M059J (cell line): ENCODE data around the gene TOPAZ1. TPM values are rescaled to one million over a fixed set of nuclear protein-coding genes. Genes with fewer than 3 reads are reported as not detected.

ENCODE experiments used
- DNase-seq: peaks from one replicate; pipeline ENCODE4 v3.0.0-alpha.2; 2012; ENCODE audit warnings: low read depth
- total RNA-seq: library from RNA; depleted of rRNA; stranded (reverse); fragments of >200 nt; shearing (Covaris generic); gene quantifications from 2 replicates; pipeline ENCODE4 v1.2.3, GENCODE V29; 2014

Gene TOPAZ1
- total RNA-seq, 1 experiment from 2014 or later = not detected

- DNase-seq = no peak
These were observed 1.0 kb downstream of the TOPAZ1 start for GRCh38 chr3:44242721-44243120.

- no peak for DNase-seq
These were observed 6.5 kb downstream of the TOPAZ1 start for GRCh38 chr3:44248152-44248551.

GRCh38 chr3:44252332-44252959, 10.8 kb downstream of the TOPAZ1 start:
- no peak for DNase-seq

- no peak for DNase-seq
These were observed 17.7 kb downstream of the TOPAZ1 start for GRCh38 chr3:44259404-44259803.

GRCh38 chr3:44264146-44264545, 22.5 kb downstream of the TOPAZ1 start:
- no peak for DNase-seq

DNA sequence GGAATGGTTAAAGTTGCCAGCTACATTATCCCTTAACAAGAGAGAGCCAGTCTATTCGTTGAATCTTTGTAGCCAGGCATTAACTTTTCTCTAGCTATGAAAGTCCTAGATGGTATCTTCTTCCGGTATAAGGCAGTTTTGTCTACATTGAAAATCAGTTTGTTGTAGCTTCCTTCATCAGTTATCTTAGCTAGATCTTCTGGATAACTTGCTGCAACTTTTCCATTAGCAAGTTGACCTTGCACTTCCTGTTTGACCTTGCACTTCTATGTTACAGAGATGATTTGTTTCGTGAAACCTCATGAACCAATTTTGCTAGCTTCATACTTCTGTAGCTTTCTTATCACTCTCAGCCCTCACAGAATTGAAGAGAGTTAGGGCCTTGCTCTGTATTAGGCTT, 24.1 kb downstream of the TOPAZ1 start:
- DNase-seq = peak; percentile 0

GRCh38 chr3:44272191-44272590, 30.5 kb downstream of the TOPAZ1 start:
- no peak for DNase-seq

- DNase-seq = no peak
These were observed 36.2 kb downstream of the TOPAZ1 start for GRCh38 chr3:44277925-44278324.

- DNase-seq = no peak
These were observed 38.4 kb downstream of the TOPAZ1 start for GRCh38 chr3:44280077-44280476.

DNA sequence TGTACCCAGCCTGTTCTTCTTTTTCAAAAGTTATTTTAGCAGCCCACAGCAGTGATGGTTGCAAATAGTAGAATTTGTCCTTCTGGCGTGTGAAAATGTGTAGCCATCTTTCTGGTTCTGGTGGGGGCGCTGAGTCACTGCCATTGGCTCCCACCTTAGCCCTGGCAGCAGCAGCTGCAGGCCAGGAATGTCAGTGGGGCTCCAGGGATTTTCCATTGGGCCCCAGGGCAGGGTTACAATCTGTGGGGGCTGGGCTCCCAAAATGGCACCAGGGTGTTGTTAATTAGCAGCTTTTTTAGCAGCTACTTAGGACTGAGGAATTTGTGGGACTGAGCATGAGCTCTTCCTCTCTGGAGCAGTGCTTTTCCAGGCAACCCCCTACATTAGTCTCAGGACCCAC, 38.9 kb downstream of the TOPAZ1 start:
- no peak for DNase-seq

DNA sequence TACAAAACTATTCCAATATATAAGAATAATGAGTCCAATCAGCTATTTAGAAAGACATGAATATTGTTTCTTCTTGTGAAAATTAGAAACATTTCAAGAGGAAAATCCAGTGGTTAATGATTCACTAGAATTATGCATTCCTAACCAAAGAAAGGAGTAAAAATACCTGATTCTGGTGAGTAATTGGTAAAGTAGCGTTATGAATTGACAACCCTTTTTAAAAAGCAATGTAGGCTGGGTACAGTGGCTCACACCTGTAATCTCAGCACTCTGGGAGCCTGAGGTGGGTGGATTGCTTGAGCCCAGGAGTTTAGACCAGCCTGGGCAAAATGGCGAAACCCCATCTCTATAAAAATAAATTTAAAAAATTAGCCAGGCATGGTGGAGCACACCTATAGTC, 43.3 kb downstream of the TOPAZ1 start:
- peak; percentile 4 for DNase-seq

DNA sequence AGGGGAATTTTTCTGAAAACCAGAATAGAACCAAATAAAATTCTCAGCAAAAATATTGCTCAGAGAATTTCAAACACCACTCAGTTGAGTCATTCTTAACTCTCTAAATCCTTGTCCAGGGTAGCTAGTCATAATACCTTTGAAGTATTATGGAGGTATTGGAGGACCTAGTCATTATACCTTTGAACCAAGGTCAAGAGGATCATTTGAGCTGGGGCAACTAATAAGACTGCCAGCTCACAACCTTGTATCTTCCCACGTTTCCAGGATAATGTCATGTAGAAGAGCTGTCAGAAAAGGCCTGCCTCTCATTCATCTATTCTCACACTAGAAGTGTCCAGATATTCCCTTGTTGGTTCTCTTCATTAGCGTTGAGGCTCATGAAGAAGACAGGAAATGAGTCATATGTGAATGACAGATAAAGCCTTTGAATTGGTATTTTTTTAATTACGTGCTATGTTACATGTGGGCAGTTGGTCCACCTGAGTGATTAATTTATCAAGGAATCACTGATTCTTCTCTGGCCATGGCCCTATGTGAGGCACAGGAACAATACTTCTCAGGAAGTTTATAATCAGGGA, 48.3 kb downstream of the TOPAZ1 start:
- peak; percentile 1 for DNase-seq

- no peak for DNase-seq
These were observed 50.6 kb downstream of the TOPAZ1 start for GRCh38 chr3:44292276-44292675.

DNA sequence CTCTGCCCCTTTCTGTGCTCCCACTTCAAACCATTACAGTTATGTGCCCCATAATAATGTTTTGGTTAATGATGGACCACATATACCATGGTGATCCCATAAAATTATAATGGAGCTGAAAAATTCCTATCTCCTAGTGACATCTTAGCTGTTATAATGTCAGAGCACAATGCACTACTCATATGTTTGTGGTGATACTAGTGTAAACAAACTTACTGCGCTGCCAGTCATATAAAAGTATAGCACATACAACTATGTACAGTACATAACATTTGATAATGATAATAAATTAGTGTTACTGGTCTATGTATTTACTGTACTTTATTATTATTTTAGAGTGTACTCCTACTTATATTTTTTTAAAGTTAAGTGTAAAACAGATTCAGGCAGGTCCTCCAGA, 51.3 kb downstream of the TOPAZ1 start:
- no peak for DNase-seq

DNA sequence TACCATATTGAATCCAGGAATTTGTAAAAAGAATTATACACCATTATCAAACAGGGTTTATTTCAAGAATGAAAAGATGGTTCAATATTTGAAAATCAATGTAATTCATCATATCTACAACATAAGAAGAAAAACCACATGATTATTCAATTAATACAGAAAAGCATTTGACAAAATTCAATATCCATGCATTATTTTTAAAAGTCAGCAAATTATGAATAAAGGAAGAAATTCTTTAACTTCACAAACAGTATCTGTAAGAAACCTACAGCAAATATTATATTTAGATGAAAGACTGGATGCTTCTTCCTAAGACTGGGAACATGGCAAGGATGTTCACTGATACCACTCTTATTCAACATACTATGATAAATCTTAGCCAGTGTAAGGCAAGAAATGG, 55.6 kb downstream of the TOPAZ1 start:
- DNase-seq = no peak

DNA sequence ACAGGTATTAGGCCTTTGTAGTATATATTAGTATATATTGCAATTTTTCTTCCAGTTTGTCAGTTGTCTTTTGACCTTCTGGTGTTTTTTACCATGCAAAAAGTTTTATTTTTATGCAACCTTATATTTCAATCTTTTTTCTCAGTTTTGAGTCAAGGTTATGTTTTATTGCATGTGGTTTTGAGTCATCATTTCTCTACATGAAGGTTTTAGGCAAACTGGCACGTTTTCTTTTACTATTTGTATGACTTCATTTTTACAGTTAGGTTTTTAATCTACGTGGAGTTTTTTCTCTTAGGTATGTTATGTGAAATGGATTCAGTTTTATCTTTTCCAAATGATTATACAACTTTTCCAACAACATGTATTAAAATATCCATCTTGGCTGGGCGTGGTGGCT, 60.1 kb downstream of the TOPAZ1 start:
- peak; percentile 28 for DNase-seq

GRCh38 chr3:44309500-44309899, 67.8 kb downstream of the TOPAZ1 start:
- no peak for DNase-seq

GRCh38 chr3:44318891-44319311, 77.2 kb downstream of the TOPAZ1 start:
- DNase-seq = no peak

- DNase-seq = no peak
These were observed 79.6 kb downstream of the TOPAZ1 start for GRCh38 chr3:44321335-44321734.

DNA sequence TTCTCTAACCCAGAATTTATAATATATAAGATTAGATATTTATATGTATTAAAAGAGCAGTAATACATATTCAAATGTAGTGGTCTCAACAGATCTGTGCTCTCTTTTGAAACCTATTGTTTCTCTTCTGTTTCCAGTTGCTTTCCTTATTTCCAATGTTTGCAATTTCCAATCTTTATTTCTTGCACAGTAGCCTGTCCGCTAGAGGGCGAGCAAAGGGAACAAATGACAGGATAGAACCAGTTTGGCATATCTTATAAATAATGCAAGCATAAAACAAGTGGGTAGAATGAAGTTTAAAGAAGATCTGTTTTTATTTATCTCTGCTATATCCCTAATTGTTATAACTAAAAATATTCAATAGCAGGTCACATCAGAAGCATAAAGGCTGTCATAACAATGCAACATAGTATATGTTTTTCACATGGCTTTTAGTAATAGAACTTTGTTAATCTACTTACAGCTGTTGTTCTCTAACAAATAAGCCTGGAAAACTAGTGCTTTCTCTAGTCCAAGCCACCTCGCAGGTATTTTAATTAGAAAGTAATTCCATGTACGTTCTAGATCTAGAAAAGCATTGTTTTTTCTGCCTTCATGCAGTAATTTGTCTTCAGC, 81.8 kb downstream of the TOPAZ1 start:
- DNase-seq = peak; percentile 60

DNA sequence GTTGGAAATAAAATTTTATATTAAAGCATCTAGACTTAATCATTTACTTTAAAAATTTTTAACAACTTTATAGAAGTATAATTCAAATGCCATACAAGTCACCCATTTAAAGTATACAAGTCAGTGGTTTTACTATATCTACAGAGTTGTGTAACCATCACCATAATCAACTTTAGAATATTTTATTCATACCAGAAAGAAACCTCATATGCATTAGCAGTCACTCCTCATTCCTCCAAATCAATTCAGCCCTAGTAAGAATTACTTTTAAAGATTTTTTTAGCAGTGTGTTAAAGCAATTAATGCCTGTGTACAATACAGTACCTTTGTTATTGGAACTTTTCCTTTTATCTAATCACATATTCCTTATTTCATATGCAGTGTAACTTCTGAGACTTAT, 82.9 kb downstream of the TOPAZ1 start:
- no peak for DNase-seq

DNA sequence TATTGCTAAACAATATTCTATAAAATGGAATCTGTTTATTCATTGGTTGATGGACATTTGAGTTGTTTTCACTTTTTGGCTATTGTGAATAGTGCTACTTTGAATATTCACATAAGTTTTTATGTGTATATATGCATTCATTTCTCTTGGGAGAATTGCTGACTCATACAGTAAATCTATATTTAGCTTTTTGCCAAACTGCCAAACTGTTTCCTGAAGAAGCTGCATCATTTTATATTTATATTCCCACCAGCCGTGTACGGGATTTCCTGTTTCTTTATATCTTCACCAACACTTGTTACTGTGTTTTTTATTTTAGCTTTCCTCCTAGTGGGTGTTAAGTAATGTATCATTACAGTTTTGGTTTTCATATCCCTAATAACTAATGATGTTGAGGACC, 84.3 kb downstream of the TOPAZ1 start:
- no peak for DNase-seq

GRCh38 chr3:44326515-44326914, 84.8 kb downstream of the TOPAZ1 start:
- no peak for DNase-seq

DNA sequence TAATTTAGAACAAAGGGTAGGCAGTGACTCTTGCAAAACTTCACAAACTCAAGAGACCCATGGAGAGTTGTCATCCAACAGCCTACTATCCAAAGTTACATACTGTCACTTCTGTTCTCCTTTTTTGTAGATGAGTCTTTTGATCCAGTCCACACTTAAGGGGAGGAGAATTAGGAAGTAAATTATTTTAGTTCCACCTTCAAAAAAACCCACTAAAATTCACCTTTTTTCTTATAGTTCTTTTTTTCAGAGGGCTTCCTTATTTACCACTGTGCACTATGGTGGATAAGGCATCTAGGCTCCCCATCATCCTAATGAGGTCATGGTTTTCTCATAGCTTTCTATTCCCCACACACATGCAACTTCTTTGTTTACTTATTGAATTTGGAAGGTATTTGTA, 88.3 kb downstream of the TOPAZ1 start:
- DNase-seq = no peak
